PC-3 (cell line): ENCODE data around the gene PNRC2. TPM values are rescaled to one million over a fixed set of nuclear protein-coding genes. Genes with fewer than 3 reads are reported as not detected.

Source experiments
- ATAC-seq: fragments of 200-7000 bp; cut with Tn5 transposase; 2 replicates; pipeline ENCODE4 v1.9.1; 2020; ENCODE audit warnings: mild to moderate bottlenecking, moderate library complexity
- BruUV-seq: library from RNA; stranded (reverse); fragments of 400-500 nt; replicated peaks from 2 replicates; lab custom pipeline; 2021; lab: Mats Ljungman, UMichigan
- CTCF ChIA-PET: fragments of 300-600 bp; sonication (Branson Sonifier 250); formaldehyde crosslinking; loops from one replicate; lab custom pipeline; 2022; ENCODE audit warnings: antibody characterized with exemption; lab: Charles Lee
- POLR2A ChIA-PET: fragments of 300-600 bp; sonication (Branson Sonifier 250); formaldehyde crosslinking; loops from one replicate; lab custom pipeline; 2022; ENCODE audit warnings: antibody characterized with exemption; ENCODE audit not compliant: unreplicated experiment; lab: Charles Lee
- DNase-seq: peaks from one replicate; pipeline ENCODE4 v3.0.0-alpha.2; 2015
- H2AFZ ChIP-seq: fragments of 300-600 bp; sonication (generic); 2 replicates; pipeline ENCODE4 v1.6.0; 2016; ENCODE audit warnings: antibody characterized with exemption, low read length
- H3F3A ChIP-seq: fragments of 300-600 bp; sonication (generic); one replicate; pipeline ENCODE4 v1.6.0; 2017; ENCODE audit warnings: antibody characterized with exemption, low read length, control low read depth, mild to moderate bottlenecking; ENCODE audit not compliant: unreplicated experiment
- H3K27ac ChIP-seq: fragments of 300-600 bp; sonication (generic); 2 replicates; pipeline ENCODE4 v1.5.1; 2016; ENCODE audit warnings: mild to moderate bottlenecking, low read length
- H3K27me3 ChIP-seq: fragments of 300-600 bp; sonication (generic); 2 replicates; pipeline ENCODE4 v1.6.1; 2016; ENCODE audit warnings: low read length, mixed read lengths
- H3K36me3 ChIP-seq: fragments of 300-600 bp; sonication (generic); 2 replicates; pipeline ENCODE4 v1.6.1; 2016; ENCODE audit warnings: low read depth, mixed run types, low read length, mixed read lengths
- H3K4me1 ChIP-seq: fragments of 300-600 bp; sonication (generic); 2 replicates; pipeline ENCODE4 v1.5.1; 2016; ENCODE audit warnings: low read length; ENCODE audit not compliant: insufficient read depth
- H3K4me2 ChIP-seq: fragments of 300-600 bp; sonication (generic); 2 replicates; pipeline ENCODE4 v1.6.0; 2016; ENCODE audit warnings: low read length
- H3K4me3 ChIP-seq: fragments of 300-600 bp; sonication (generic); 2 replicates; pipeline ENCODE4 v1.5.1; 2016; ENCODE audit warnings: mild to moderate bottlenecking, low read length, mixed read lengths
- H3K79me2 ChIP-seq: fragments of 300-600 bp; sonication (generic); 2 replicates; pipeline ENCODE4 v1.6.1; 2017; ENCODE audit warnings: low read length, mixed read lengths
- H3K9ac ChIP-seq: fragments of 300-600 bp; sonication (generic); 2 replicates; pipeline ENCODE4 v1.6.0; 2016; ENCODE audit warnings: mild to moderate bottlenecking, low read length
- H3K9me2 ChIP-seq: fragments of 300-600 bp; sonication (generic); replicated peaks from 2 replicates; pipeline ENCODE4 v1.6.1; 2016; ENCODE audit warnings: mixed run types, low read length, mixed read lengths
- H3K9me3 ChIP-seq: fragments of 300-600 bp; sonication (generic); 2 replicates; pipeline ENCODE4 v1.6.1; 2016; ENCODE audit warnings: low read length, mixed read lengths
- H4K20me1 ChIP-seq: fragments of 300-600 bp; sonication (generic); 2 replicates; pipeline ENCODE4 v1.6.1; 2016; ENCODE audit warnings: low read length, mixed read lengths
- EZH2 ChIP-seq: fragments of 300-600 bp; sonication (generic); IDR thresholded peaks from one replicate; pipeline ENCODE4 v1.6.1; 2017; ENCODE audit warnings: antibody characterized with exemption, mild to moderate bottlenecking, low read length; ENCODE audit not compliant: unreplicated experiment
- EZH2phosphoT487 ChIP-seq: fragments of 300-600 bp; sonication (generic); IDR thresholded peaks from 2 replicates; pipeline ENCODE4 v1.6.1; 2018; ENCODE audit warnings: mild to moderate bottlenecking, antibody characterized with exemption, low read length, borderline replicate concordance
- intact Hi-C: fragments of 100-400 bp; cut with micrococcal nuclease; formaldehyde crosslinking; loops from 2 replicates; pipeline ENCODE4 v1.9.0; 2023
- total RNA-seq: library from RNA; depleted of rRNA; stranded (reverse); fragments of >200 nt; gene quantifications from 2 replicates; pipeline ENCODE4 v1.2.3, GENCODE V29; 2014
- TF ChIP-seq, protein P1 (sequence below): fragments of 300-600 bp; sonication (generic); conservative IDR thresholded peaks from 2 replicates; pipeline ENCODE4 v1.5.1; 2017; ENCODE audit warnings: antibody characterized with exemption, low read depth, mild to moderate bottlenecking, low read length

Gene PNRC2
- total RNA-seq, 1 experiment from 2014 or later: 45.6 TPM

DNA sequence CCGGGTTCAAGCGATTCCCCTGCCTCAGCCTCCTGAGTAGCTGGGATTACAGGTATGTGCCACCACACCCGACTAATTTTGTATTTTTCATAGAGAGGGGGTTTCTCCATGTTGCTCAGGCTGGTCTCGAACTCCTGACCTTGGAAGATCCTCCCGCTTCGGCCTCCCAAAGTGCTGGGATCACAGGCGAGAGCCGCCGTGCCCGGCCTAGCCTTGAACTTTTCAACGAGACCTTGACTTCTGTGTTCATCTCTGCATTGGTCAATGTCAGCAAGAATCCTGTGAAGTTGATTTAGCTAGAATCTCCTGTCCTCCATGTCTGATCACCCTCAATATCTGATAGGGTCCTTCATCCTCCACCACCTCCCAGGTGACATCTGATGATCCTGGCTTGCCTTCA lies 35.0 kb upstream of the PNRC2 start:
- H3K9ac ChIP-seq: no peak overlapping the region
- intact Hi-C loops: loop anchor here (5.0 kb wide), 1 partner anchor 33 kb away; the partner anchor contains the start of gene PNRC2
- H3F3A ChIP-seq: no peaks in the 10 kb centered on the region
- ATAC-seq: no peak
- CTCF ChIA-PET: no interaction called here
- peaks cover 24% of the 10 kb centered on the region for H3K4me1 ChIP-seq
- POLR2A ChIA-PET: no interaction called here
- H3K4me2 ChIP-seq: no peak overlapping the region
- no peak overlapping the region for H2AFZ ChIP-seq
- no peaks in the 10 kb centered on the region for H3K9me3 ChIP-seq
- H3K79me2 ChIP-seq: no peaks in the 10 kb centered on the region
- no peaks in the 10 kb centered on the region for H3K36me3 ChIP-seq
- no TSS peak for BruUV-seq
- DNase-seq: no peak
- H3K4me3 ChIP-seq: no peak overlapping the region
- no peaks in the 10 kb centered on the region for H4K20me1 ChIP-seq
- H3K9me2 ChIP-seq: no peaks in the 10 kb centered on the region
- TF ChIP-seq EZH2phosphoT487: no peak
- TF ChIP-seq EZH2: no peak
- TF ChIP-seq, protein P1, sequence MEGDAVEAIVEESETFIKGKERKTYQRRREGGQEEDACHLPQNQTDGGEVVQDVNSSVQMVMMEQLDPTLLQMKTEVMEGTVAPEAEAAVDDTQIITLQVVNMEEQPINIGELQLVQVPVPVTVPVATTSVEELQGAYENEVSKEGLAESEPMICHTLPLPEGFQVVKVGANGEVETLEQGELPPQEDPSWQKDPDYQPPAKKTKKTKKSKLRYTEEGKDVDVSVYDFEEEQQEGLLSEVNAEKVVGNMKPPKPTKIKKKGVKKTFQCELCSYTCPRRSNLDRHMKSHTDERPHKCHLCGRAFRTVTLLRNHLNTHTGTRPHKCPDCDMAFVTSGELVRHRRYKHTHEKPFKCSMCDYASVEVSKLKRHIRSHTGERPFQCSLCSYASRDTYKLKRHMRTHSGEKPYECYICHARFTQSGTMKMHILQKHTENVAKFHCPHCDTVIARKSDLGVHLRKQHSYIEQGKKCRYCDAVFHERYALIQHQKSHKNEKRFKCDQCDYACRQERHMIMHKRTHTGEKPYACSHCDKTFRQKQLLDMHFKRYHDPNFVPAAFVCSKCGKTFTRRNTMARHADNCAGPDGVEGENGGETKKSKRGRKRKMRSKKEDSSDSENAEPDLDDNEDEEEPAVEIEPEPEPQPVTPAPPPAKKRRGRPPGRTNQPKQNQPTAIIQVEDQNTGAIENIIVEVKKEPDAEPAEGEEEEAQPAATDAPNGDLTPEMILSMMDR: no peak
- no peak overlapping the region for H3K27ac ChIP-seq
- H3K27me3 ChIP-seq: no peaks in the 10 kb centered on the region

DNA sequence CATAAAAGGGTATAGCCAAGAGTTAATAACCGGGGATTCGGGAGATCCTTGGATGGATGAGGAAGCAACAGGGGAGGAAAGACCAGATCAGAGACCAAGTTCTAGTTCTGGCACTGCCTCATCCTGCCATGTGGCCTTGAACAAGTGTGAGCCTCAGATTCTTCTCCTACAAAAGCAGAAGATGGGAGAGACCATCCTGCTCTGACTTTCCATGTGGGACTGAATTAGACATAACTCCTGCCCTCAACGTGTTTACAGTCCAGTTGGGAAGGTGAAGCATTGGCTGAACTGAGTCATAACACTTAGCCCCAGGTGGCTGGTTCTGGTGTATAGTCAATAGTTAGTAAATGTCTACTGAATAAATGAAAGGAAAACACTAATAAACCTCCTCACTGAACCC lies 34.3 kb upstream of the PNRC2 start:
- H3K27ac ChIP-seq: no peak overlapping the region
- no peaks in the 10 kb centered on the region for H4K20me1 ChIP-seq
- ATAC-seq: no peak
- peaks cover 18% of the 10 kb centered on the region for H3K4me1 ChIP-seq
- ChIA-PET CTCF (no interaction called here), POLR2A (no interaction called here)
- H2AFZ ChIP-seq: no peak overlapping the region
- no peak for DNase-seq
- no peaks in the 10 kb centered on the region for H3K9me2 ChIP-seq
- no peaks in the 10 kb centered on the region for H3K36me3 ChIP-seq
- no peak for TF ChIP-seq EZH2phosphoT487
- no peak for TF ChIP-seq EZH2
- TF ChIP-seq, protein P1: no peak
- H3F3A ChIP-seq: no peaks in the 10 kb centered on the region
- no peaks in the 10 kb centered on the region for H3K79me2 ChIP-seq
- no TSS peak for BruUV-seq
- no peak overlapping the region for H3K9ac ChIP-seq
- no peak overlapping the region for H3K4me2 ChIP-seq
- H3K4me3 ChIP-seq: no peak overlapping the region
- intact Hi-C loops: no loop called here
- no peaks in the 10 kb centered on the region for H3K27me3 ChIP-seq
- no peaks in the 10 kb centered on the region for H3K9me3 ChIP-seq

DNA sequence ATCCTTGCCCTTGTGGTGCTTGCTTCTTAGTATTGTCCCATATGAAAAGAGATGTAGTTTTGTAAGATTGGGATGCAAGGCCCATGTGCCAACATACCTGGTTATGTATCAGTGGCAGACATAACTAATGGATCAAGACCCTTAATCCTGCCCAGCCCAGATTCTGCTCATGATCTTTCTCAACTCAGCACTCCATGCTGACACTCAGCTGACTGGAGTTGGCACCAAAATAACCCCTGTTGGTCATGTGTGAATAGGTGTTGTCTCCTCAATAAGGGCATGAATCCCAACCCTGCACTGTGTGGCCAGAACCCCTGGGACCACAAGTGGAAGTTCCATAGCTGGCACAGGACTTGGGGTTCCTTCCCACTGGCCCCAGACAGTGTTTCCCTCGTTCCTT lies 32.5 kb upstream of the PNRC2 start:
- Histone ChIP-seq H3K9ac (no peak overlapping the region), H3K27ac (no peak overlapping the region), H3K36me3 (no peaks in the 10 kb centered on the region), H3K4me1 (peaks cover 10% of the 10 kb centered on the region), H3F3A (no peaks in the 10 kb centered on the region), H3K4me3 (no peak overlapping the region), H2AFZ (no peak overlapping the region), H3K79me2 (no peaks in the 10 kb centered on the region), H3K9me3 (no peaks in the 10 kb centered on the region), H3K27me3 (no peaks in the 10 kb centered on the region), H3K9me2 (no peaks in the 10 kb centered on the region), H3K4me2 (no peak overlapping the region), H4K20me1 (no peaks in the 10 kb centered on the region)
- no TSS peak for BruUV-seq
- ATAC-seq (no peak), DNase-seq (no peak)
- TF ChIP-seq EZH2 (no peak), EZH2phosphoT487 (no peak)
- TF ChIP-seq, protein P1: no peak
- intact Hi-C loops: no loop called here
- CTCF ChIA-PET: no interaction called here
- POLR2A ChIA-PET: no interaction called here
